DND-41 (cell line): ENCODE data around the gene PHF20.
"Not testable (repeated sequence)": the region's sequence is repeated elsewhere in the genome, so short reads cannot be mapped to it uniquely, and the experiment has no call there.

Source experiments
- ATAC-seq: fragments of 200-7000 bp; cut with Tn5 transposase; 3 replicates; pipeline ENCODE4 v1.9.1; 2021; ENCODE audit warnings: low read depth; ENCODE audit not compliant: insufficient read depth
- DNase-seq: peaks from one replicate; pipeline ENCODE4 v3.0.0-alpha.2; 2020
- H2AFZ ChIP-seq: 2 replicates; pipeline ENCODE4 v1.6.0; 2012; ENCODE audit warnings: low read depth, low read length
- H3K27ac ChIP-seq: 2 replicates; pipeline ENCODE4 v1.5.1; 2012; ENCODE audit warnings: low read length, inconsistent platforms
- H3K27me3 ChIP-seq: fragments of 200-600 bp; sonication (generic); 2 replicates; pipeline ENCODE4 v1.6.0; 2012; ENCODE audit warnings: low read length, mild to moderate bottlenecking, inconsistent platforms; ENCODE audit not compliant: insufficient read depth, poor library complexity
- H3K36me3 ChIP-seq: 2 replicates; pipeline ENCODE4 v1.5.1; 2012; ENCODE audit warnings: low read length, inconsistent platforms; ENCODE audit not compliant: insufficient read depth
- H3K4me1 ChIP-seq: 2 replicates; pipeline ENCODE4 v1.5.1; 2012; ENCODE audit warnings: mild to moderate bottlenecking, low read length; ENCODE audit not compliant: insufficient read depth
- H3K4me2 ChIP-seq: 2 replicates; pipeline ENCODE4 v1.6.0; 2012; ENCODE audit warnings: mild to moderate bottlenecking, moderate library complexity, low read length, inconsistent platforms; ENCODE audit not compliant: insufficient read depth
- H3K4me3 ChIP-seq, 2 experiments: fragments of 200-600 bp in 1 of 2; shearing (Covaris generic) in 1 of 2; 2 replicates each; pipeline ENCODE4 v1.5.1; 2012 to 2016; ENCODE audit warnings: inconsistent platforms in 2 of 2, low read length in 2 of 2, mild to moderate bottlenecking in 2 of 2, low read depth in 1 of 2, moderate library complexity in 1 of 2
- H3K79me2 ChIP-seq: 2 replicates; pipeline ENCODE4 v1.6.0; 2012; ENCODE audit warnings: low read length, inconsistent platforms; ENCODE audit not compliant: insufficient read depth
- H3K9ac ChIP-seq: 2 replicates; pipeline ENCODE4 v1.6.0; 2012; ENCODE audit warnings: low read depth, mild to moderate bottlenecking, inconsistent platforms, low read length, moderate library complexity
- H3K9me3 ChIP-seq: 2 replicates; pipeline ENCODE4 v1.5.1; 2012; ENCODE audit warnings: low read length, moderate library complexity, mild to moderate bottlenecking, inconsistent platforms; ENCODE audit not compliant: insufficient read depth, severe bottlenecking
- H4K20me1 ChIP-seq: 2 replicates; pipeline ENCODE4 v1.6.0; 2012; ENCODE audit warnings: low read length; ENCODE audit not compliant: insufficient read depth
- EZH2 ChIP-seq: IDR thresholded peaks from 3 replicates; pipeline ENCODE4 v1.6.1; 2012; ENCODE audit warnings: borderline replicate concordance, low read depth, mild to moderate bottlenecking, moderate library complexity, low read length, inconsistent platforms; ENCODE audit not compliant: severe bottlenecking
- TF ChIP-seq, protein P1 (sequence below): IDR thresholded peaks from 2 replicates; pipeline ENCODE4 v1.5.1; 2012; ENCODE audit warnings: borderline replicate concordance, low read length, moderate library complexity, mild to moderate bottlenecking; ENCODE audit not compliant: poor library complexity, severe bottlenecking; ENCODE audit errors: extremely low read depth

Gene PHF20

GRCh38 chr20:35899064-35899463 lies 127.2 kb downstream of the PHF20 start:
- Histone ChIP-seq H3K4me2 (no peak overlapping the region), H3K36me3 (peaks cover 28% of the 10 kb centered on the region), H3K4me3 (no peak overlapping the region), H3K27ac (no peak overlapping the region), H3K27me3 (no peaks in the 10 kb centered on the region), H3K4me1 (no peaks in the 10 kb centered on the region), H3K9ac (no peak overlapping the region), H3K9me3 (no peaks in the 10 kb centered on the region), H3K79me2 (peaks cover 6% of the 10 kb centered on the region), H4K20me1 (no peaks in the 10 kb centered on the region; the same call in 1 of the 2 replicates), H2AFZ (no peak overlapping the region)
- DNase-seq (no peak), ATAC-seq (no peak)
- no peak for TF ChIP-seq EZH2
- TF ChIP-seq, protein P1, sequence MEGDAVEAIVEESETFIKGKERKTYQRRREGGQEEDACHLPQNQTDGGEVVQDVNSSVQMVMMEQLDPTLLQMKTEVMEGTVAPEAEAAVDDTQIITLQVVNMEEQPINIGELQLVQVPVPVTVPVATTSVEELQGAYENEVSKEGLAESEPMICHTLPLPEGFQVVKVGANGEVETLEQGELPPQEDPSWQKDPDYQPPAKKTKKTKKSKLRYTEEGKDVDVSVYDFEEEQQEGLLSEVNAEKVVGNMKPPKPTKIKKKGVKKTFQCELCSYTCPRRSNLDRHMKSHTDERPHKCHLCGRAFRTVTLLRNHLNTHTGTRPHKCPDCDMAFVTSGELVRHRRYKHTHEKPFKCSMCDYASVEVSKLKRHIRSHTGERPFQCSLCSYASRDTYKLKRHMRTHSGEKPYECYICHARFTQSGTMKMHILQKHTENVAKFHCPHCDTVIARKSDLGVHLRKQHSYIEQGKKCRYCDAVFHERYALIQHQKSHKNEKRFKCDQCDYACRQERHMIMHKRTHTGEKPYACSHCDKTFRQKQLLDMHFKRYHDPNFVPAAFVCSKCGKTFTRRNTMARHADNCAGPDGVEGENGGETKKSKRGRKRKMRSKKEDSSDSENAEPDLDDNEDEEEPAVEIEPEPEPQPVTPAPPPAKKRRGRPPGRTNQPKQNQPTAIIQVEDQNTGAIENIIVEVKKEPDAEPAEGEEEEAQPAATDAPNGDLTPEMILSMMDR = no peak

- not testable (repeated sequence) for H3K9me3 ChIP-seq, H2AFZ ChIP-seq, H3K9ac ChIP-seq, H3K4me1 ChIP-seq, DNase-seq, H3K4me3 ChIP-seq, ATAC-seq, H3K27me3 ChIP-seq, H4K20me1 ChIP-seq, H3K4me2 ChIP-seq, H3K27ac ChIP-seq, H3K79me2 ChIP-seq
- H3K36me3 ChIP-seq = peaks cover 42% of the 10 kb centered on the region
Observed at GRCh38 chr20:35901230-35901629, 129.4 kb downstream of the PHF20 start.

GRCh38 chr20:35901678-35902544 lies 130.1 kb downstream of the PHF20 start:
- H3K27me3 ChIP-seq = no peaks in the 10 kb centered on the region
- no peak overlapping the region for H3K4me3 ChIP-seq
- no peak overlapping the region for H3K4me2 ChIP-seq
- ATAC-seq (no peak), DNase-seq (no peak)
- H4K20me1 ChIP-seq = no peaks in the 10 kb centered on the region
- peaks cover 49% of the 10 kb centered on the region for H3K36me3 ChIP-seq
- no peak overlapping the region for H3K27ac ChIP-seq
- H3K9me3 ChIP-seq = no peaks in the 10 kb centered on the region
- TF ChIP-seq, protein P1 = no peak
- no peak for TF ChIP-seq EZH2
- H3K79me2 ChIP-seq = peaks cover 3% of the 10 kb centered on the region
- no peak overlapping the region for H2AFZ ChIP-seq
- H3K4me1 ChIP-seq = no peaks in the 10 kb centered on the region
- H3K9ac ChIP-seq = no peak overlapping the region

GRCh38 chr20:35902545-35902941 lies 130.7 kb downstream of the PHF20 start:
- H4K20me1 ChIP-seq = no peaks in the 10 kb centered on the region
- TF ChIP-seq, protein P1 = no peak
- TF ChIP-seq EZH2 = no peak
- H3K4me2 ChIP-seq = no peak overlapping the region
- no peak overlapping the region for H3K4me3 ChIP-seq
- no peaks in the 10 kb centered on the region for H3K4me1 ChIP-seq
- no peak overlapping the region for H3K27ac ChIP-seq
- H3K27me3 ChIP-seq = no peaks in the 10 kb centered on the region
- ATAC-seq (no peak), DNase-seq (no peak)
- peaks cover 55% of the 10 kb centered on the region for H3K36me3 ChIP-seq
- H3K79me2 ChIP-seq = peaks cover 3% of the 10 kb centered on the region
- H3K9me3 ChIP-seq = no peaks in the 10 kb centered on the region
- no peak overlapping the region for H2AFZ ChIP-seq
- H3K9ac ChIP-seq = no peak overlapping the region
